ENCODE results near the gene SH3PXD2A.
A peak's percentile ranks its signal among the peaks of the same experiment; 100 is the strongest.

SH3PXD2A gene

GRCh38 chr10:103580430-103580829 is 274.9 kb downstream of the SH3PXD2A start:
- no peak for DNase-seq (ENCODE audit: low read depth)

- DNase-seq (ENCODE audit: low read depth) = no peak
These were observed 275.4 kb downstream of the SH3PXD2A start for GRCh38 chr10:103580011-103580410.

- no peak for DNase-seq (ENCODE audit: low read depth)
These were observed 276.5 kb downstream of the SH3PXD2A start for GRCh38 chr10:103578782-103579382.

- DNase-seq (ENCODE audit: low read depth) = no peak
These were observed 278.5 kb downstream of the SH3PXD2A start for GRCh38 chr10:103576862-103577261.

- no peak for DNase-seq (ENCODE audit: low read depth)
These were observed 279.3 kb downstream of the SH3PXD2A start for GRCh38 chr10:103576076-103576471.

- DNase-seq (ENCODE audit: low read depth) = no peak
These were observed 279.8 kb downstream of the SH3PXD2A start for GRCh38 chr10:103575416-103576075.

- no peak for DNase-seq (ENCODE audit: low read depth)
These were observed 281.0 kb downstream of the SH3PXD2A start for GRCh38 chr10:103574097-103575061.

- DNase-seq (ENCODE audit: low read depth) = no peak
These were observed 282.2 kb downstream of the SH3PXD2A start for GRCh38 chr10:103573205-103573487.

- DNase-seq (ENCODE audit: low read depth) = no peak
These were observed 282.8 kb downstream of the SH3PXD2A start for GRCh38 chr10:103572347-103573204.

GRCh38 chr10:103571656-103571975 is 283.8 kb downstream of the SH3PXD2A start:
- DNase-seq (ENCODE audit: low read depth) = no peak

- DNase-seq (ENCODE audit: low read depth) = no peak
These were observed 284.3 kb downstream of the SH3PXD2A start for GRCh38 chr10:103570844-103571655.

- no peak for DNase-seq (ENCODE audit: low read depth)
These were observed 285.5 kb downstream of the SH3PXD2A start for GRCh38 chr10:103569896-103570295.

- DNase-seq (ENCODE audit: low read depth) = no peak
These were observed 286.9 kb downstream of the SH3PXD2A start for GRCh38 chr10:103568505-103568904.

- peak; percentile 18 for DNase-seq (ENCODE audit: low read depth)
These were observed 288.8 kb downstream of the SH3PXD2A start for GRCh38 chr10:103566536-103566935.

GRCh38 chr10:103564776-103565520 is 290.4 kb downstream of the SH3PXD2A start:
- no peak for DNase-seq (ENCODE audit: low read depth)

GRCh38 chr10:103564116-103564501 is 291.3 kb downstream of the SH3PXD2A start:
- DNase-seq (ENCODE audit: low read depth) = no peak

- DNase-seq (ENCODE audit: low read depth) = no peak
These were observed 291.9 kb downstream of the SH3PXD2A start for GRCh38 chr10:103563231-103564115.

- DNase-seq (ENCODE audit: low read depth) = no peak
These were observed 293.0 kb downstream of the SH3PXD2A start for GRCh38 chr10:103562383-103562782.

- DNase-seq (ENCODE audit: low read depth) = no peak
These were observed 294.5 kb downstream of the SH3PXD2A start for GRCh38 chr10:103560886-103561285.

GRCh38 chr10:103559776-103560175 is 295.6 kb downstream of the SH3PXD2A start:
- DNase-seq (ENCODE audit: low read depth) = no peak
